COR-L47 (cell line): ENCODE data around the gene RNF130.

Experiments used
- DNase-seq: peaks from one replicate; lab custom pipeline; 2025; lab: John Stamatoyannopoulos, UW

Gene RNF130

GRCh38 chr5:180054226-180054625, 17.3 kb downstream of the RNF130 start:
- no peak for DNase-seq

GRCh38 chr5:180053061-180053602, 18.4 kb downstream of the RNF130 start:
- no peak for DNase-seq

GRCh38 chr5:180052211-180052818, 19.2 kb downstream of the RNF130 start:
- no peak for DNase-seq

- DNase-seq = no peak
Measured at GRCh38 chr5:180050121-180050940, 21.2 kb downstream of the RNF130 start.

- DNase-seq = no peak
Measured at GRCh38 chr5:180049185-180049548, 22.4 kb downstream of the RNF130 start.

DNA sequence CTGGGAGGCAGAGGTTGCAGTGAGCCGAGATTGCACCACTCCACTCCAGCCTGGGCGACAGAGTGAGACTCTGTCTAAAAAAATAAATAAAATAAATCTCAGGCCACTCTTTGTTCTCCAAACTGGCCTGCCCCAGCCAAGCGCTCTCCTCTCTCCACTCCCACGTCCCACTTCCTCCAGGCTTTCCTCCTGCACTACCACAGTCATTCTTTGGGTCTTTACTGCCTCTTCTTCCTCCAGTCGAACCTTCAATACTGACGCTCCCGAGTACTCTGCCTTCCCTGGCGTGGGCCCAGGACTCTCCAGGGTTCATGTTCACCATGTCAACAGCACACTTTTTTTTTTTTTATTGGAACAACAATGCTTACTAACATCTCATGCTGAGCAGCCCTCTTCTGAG, 23.9 kb downstream of the RNF130 start:
- no peak for DNase-seq

GRCh38 chr5:180046656-180047055, 24.9 kb downstream of the RNF130 start:
- no peak for DNase-seq

GRCh38 chr5:180045889-180046499, 25.6 kb downstream of the RNF130 start:
- DNase-seq = no peak

DNA sequence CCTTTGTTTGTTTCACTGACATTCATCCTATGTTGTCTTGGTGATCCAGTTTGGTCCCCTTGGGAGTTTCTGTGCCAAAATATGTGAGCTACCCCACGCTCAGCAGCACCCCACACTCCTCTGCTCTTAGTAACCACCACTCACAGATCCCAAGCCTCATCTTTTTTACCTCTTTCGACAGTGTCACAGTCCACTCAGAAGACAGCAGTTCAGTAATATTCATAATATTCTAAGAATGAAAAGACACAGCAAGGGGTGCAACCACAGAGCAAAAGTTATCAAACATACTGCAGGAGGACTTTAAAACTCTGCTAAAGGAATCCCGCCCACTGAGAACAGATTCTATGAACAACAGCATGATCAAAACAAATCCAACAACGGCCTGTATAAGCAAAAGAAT, 28.2 kb downstream of the RNF130 start:
- no peak for DNase-seq

DNA sequence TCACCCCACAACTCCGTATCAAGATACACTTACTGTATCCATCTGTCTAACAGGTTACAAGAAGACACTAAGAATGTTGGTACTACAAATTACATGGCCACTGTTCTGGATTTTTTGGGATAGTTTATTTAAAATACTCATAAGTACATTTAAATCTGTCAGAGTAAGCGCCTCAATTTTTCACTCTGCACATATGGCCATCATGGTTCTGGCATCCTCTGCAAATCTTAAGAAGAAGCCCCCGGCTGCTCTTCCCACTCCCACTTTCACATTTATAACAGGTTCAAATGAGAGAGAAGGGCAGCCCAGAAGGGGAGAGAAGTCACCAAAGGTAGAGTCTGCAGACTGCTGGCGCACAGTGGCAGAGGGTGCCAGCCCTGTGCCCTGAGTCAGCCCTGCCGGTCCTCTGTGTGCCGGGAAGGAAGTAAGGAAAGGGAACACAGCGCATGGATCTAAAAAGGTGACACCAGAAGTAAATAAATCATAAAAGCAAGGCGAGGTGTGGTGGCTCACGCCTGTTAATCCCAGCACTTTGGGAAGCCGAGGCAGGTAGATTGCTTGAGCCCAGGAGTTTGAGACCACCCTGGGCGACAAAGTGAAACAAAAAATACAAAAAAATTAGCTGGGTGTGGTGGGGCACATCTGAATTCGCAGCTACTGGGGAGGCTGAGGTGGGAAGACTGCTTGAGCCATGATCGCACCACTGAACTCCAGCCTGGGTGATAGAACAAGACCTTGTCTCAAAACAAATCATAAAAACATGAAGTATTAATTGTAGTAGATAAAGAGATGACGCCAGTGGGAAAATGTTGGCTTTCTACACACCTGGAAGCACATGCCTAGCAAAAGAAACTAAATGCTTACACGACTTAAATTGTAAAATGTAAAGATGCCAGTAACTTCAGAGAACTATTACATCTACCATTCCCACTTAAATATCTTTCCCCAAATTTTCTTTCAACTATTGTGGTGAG, 30.0 kb downstream of the RNF130 start:
- DNase-seq = no peak

GRCh38 chr5:180040287-180041214, 31.0 kb downstream of the RNF130 start:
- DNase-seq = no peak

GRCh38 chr5:180035206-180035931, 36.2 kb downstream of the RNF130 start:
- DNase-seq = no peak

DNA sequence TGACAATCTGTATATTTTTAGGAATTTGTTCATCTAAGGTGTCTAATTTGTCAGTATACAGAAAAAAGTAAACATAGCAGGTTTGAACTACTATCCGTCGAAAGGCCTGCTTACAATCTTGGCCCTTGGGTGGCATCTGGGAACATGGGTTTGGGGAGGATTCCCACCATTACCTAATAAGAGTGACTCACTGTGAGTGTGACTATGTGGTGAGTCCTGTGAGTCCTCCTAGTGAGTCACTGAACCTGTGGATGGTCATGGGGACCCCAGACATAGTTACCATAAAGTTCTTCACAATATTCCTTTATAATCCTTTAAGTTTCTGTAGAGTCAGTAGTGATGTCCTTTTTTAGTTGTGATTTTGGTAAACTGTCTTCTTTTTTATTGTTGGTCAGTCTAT, 37.0 kb downstream of the RNF130 start:
- DNase-seq = no peak

DNA sequence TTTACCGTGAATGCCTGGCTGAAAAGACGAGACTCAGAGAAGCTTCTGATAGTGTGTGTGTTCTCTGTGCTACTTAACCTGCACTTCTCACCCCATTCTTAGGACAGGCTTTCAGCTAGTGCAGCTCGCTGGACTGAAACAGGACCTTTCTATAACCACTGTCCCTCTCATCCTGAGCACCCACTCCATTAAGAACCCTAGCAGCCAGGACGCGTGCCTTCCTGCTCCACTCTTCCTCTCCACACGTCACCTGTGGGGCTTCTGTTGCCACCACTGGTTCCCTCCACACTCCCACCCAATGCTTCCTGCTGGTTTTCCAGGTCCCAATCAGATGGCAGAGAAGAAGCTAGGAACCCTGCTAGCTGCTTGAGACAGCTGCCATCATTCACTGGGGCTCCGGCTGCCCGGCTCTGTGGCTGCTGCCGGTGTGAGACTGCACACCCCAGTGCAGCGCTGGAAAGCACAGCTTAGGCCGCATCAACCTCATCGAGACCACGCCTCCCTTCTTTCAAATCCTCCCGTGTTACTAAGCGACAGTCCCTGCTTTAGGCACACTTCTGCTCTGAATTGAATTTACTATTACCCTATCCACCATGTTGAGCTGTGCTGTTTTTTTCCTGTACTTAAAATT, 44.0 kb downstream of the RNF130 start:
- DNase-seq = no peak

DNA sequence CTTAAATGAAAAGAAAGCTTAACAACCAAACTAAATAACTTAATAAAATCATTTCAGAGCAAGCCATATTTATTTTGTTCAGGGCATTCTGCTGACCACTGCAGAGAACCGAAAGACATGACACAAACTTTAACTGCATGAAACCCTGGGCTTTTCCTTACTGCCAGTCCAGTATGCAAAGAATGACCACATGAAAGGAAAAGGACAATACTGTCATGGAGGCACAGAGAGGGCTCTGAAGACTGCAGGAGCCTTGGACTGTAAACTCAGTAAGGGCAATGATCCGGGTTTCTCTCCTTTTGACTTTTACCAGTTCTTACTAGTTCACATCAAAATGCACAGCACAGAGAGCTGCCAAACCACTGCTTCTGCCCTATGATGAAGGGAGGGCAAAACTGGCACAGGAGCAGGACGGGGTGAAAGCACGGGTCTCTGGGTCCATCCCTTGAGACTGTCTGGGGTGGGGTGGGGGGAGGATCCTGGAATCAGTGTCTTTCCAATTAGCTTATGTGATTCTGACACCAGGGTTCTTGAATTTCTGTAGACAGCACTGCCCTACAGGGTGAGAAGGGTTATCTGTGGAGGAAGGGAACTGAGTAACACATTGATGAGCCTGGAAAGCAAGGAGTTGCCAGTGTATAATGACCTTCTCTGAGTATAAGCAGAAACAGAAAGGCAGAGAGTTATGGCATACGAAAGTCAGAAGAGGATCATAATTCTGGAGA, 44.7 kb downstream of the RNF130 start:
- no peak for DNase-seq

DNA sequence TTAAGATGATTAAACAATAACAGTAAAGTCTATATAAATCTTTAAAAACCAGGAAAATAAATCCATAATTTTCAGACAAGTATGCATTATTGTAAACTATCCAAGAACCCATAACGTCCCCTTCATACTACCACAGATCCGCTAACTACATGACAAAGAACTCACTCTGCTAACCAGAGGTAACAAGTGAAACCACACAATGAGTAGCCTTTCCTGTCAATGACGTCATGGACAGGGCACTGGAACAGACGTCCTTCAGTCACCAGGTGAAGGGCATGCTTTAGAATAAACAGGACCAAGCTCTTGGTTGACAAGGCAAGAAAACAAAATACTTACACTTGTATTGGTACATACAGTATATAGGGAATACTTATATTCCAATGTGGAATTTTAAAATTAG, 45.2 kb downstream of the RNF130 start:
- DNase-seq = no peak

GRCh38 chr5:180021900-180022299, 49.7 kb downstream of the RNF130 start:
- DNase-seq = no peak

DNA sequence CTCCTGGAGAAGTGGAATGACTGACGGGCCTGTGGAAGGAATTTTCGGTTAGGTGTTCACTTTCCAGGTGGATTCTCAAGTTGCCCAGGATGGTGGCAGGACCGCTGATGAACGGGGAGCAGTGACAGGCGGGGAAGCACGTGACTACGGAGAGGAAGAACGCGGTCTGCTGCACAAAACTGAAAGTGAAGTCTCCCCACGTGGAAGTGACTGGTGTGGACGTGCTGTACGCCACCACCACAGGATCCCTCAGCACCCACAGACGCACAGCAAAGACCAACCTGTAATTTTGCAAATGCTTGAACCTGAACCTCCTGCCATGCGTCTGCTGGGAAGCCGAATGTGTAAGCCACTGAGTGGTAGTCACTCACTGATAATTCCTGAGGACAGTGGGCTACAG, 51.4 kb downstream of the RNF130 start:
- DNase-seq = no peak
